ENCODE data around the gene RNASET2.
"Not testable (repeated sequence)": the region's sequence is repeated elsewhere in the genome, so short reads cannot be mapped to it uniquely, and the experiment has no call there.

The RNASET2 gene

GRCh38 chr6:166922937-166923336 is 33.4 kb downstream of the RNASET2 start:
- Histone ChIP-seq H3K9ac (ENCODE audit: insufficient read length) (no peak overlapping the region), H3K4me3 (no peak overlapping the region), H3K36me3 (ENCODE audit: insufficient read depth, low read length) (no peaks in the 10 kb centered on the region), H3K27ac (no peak overlapping the region), H3K9me3 (ENCODE audit: low read depth, low read length) (no peaks in the 10 kb centered on the region)
- no peak for DNase-seq (ENCODE audit: low read depth, low spot score)
- TF ChIP-seq POLR2AphosphoS5 (IDR thresholded peaks at IDR 0.05; ENCODE audit: borderline replicate concordance, low read depth, low read length) (no peak), FOXP2 (optimal IDR thresholded peaks at IDR 0.05; ENCODE audit: control extremely low read depth, extremely low read length, insufficient read depth) (no peak), EZH2 (IDR thresholded peaks at IDR 0.05) (no peak)

GRCh38 chr6:166921570-166921969 is 34.8 kb downstream of the RNASET2 start:
- H3K9ac ChIP-seq (ENCODE audit: insufficient read length): no peak overlapping the region
- no peaks in the 10 kb centered on the region for H3K36me3 ChIP-seq (ENCODE audit: insufficient read depth, low read length)
- H3K4me3 ChIP-seq: no peak overlapping the region
- TF ChIP-seq EZH2 (IDR thresholded peaks at IDR 0.05) (no peak), FOXP2 (optimal IDR thresholded peaks at IDR 0.05; ENCODE audit: control extremely low read depth, extremely low read length, insufficient read depth) (no peak)
- H3K27ac ChIP-seq: no peak overlapping the region
- DNase-seq (ENCODE audit: low read depth, low spot score): no peak
- 0 out of 2 replicates have a peak, but pooled peaks cover under 1% of the 10 kb centered on the region for H3K9me3 ChIP-seq (ENCODE audit: low read depth, low read length)

GRCh38 chr6:166916824-166917223 is 39.5 kb downstream of the RNASET2 start:
- Histone ChIP-seq H3K9ac (ENCODE audit: insufficient read length) (no peak overlapping the region), H3K36me3 (ENCODE audit: insufficient read depth, low read length) (no peaks in the 10 kb centered on the region), H3K9me3 (ENCODE audit: low read depth, low read length) (0 out of 2 replicates have a peak, but pooled peaks cover 6% of the 10 kb centered on the region), H3K27ac (no peak overlapping the region), H3K4me3 (no peak overlapping the region)
- no peak for DNase-seq (ENCODE audit: low read depth, low spot score)
- TF ChIP-seq EZH2 (IDR thresholded peaks at IDR 0.05): no peak
- TF ChIP-seq POLR2AphosphoS5 (IDR thresholded peaks at IDR 0.05; ENCODE audit: borderline replicate concordance, low read depth, low read length): no peak
- TF ChIP-seq FOXP2 (optimal IDR thresholded peaks at IDR 0.05; ENCODE audit: control extremely low read depth, extremely low read length, insufficient read depth): no peak

DNA sequence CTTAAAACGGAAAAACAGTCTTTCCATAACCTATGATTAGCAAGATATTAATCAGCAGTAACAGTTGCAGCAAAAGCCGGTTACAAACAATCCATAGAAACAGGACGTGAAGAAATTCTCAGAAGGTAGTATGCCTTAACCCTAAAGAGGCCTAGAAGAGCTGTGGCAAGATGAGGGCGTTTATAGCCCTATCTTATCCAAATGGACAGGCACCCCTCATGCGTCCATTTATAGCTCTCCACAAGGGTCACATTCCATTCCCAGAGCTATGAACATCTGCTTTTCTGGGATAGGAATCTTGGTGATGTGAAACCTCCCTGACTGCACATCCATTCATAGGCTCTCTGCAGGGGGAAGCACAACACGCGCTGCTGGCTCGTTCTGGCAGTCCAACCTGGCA is 40.9 kb downstream of the RNASET2 start:
- H3K27ac ChIP-seq; DNase-seq (ENCODE audit: low read depth, low spot score); H3K9ac ChIP-seq (ENCODE audit: insufficient read length); H3K9me3 ChIP-seq (ENCODE audit: low read depth, low read length); H3K36me3 ChIP-seq (ENCODE audit: insufficient read depth, low read length); H3K4me3 ChIP-seq: not testable (repeated sequence)

GRCh38 chr6:166914952-166915351 is 41.4 kb downstream of the RNASET2 start:
- not testable (repeated sequence) for H3K36me3 ChIP-seq (ENCODE audit: insufficient read depth, low read length); DNase-seq (ENCODE audit: low read depth, low spot score); H3K9me3 ChIP-seq (ENCODE audit: low read depth, low read length); H3K27ac ChIP-seq; H3K4me3 ChIP-seq; H3K9ac ChIP-seq (ENCODE audit: insufficient read length)

DNA sequence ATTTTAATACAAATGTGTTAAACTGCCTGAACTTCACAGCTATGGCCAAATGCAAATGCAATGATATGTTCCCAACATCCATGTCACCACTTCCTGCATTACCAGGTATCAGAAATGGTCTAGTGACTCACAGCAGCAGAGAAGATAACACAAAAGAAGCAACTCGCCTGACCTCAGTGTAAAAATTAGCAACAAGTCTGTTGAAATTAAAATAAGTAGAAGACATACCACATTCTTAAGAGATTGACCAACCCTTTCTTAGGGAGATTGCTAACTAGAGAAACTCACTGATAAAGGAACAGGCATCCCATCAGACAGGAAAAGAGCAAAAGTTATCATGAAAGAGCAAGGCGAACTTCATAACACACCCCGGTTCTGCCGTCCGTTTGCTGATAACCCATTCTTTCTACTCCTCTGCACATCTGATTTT is 45.1 kb downstream of the RNASET2 start:
- H3K36me3 ChIP-seq (ENCODE audit: insufficient read depth, low read length): no peaks in the 10 kb centered on the region
- TF ChIP-seq FOXP2 (optimal IDR thresholded peaks at IDR 0.05; ENCODE audit: control extremely low read depth, extremely low read length, insufficient read depth) (no peak), EZH2 (IDR thresholded peaks at IDR 0.05) (no peak), POLR2AphosphoS5 (IDR thresholded peaks at IDR 0.05; ENCODE audit: borderline replicate concordance, low read depth, low read length) (no peak)
- no peak overlapping the region for H3K4me3 ChIP-seq
- no peak overlapping the region for H3K9ac ChIP-seq (ENCODE audit: insufficient read length)
- 0 out of 2 replicates have a peak, but pooled peaks cover 3% of the 10 kb centered on the region for H3K9me3 ChIP-seq (ENCODE audit: low read depth, low read length)
- DNase-seq (ENCODE audit: low read depth, low spot score): no peak
- no peak overlapping the region for H3K27ac ChIP-seq

GRCh38 chr6:166910601-166911000 is 45.7 kb downstream of the RNASET2 start:
- H3K4me3 ChIP-seq: no peak overlapping the region
- no peak overlapping the region for H3K9ac ChIP-seq (ENCODE audit: insufficient read length)
- H3K27ac ChIP-seq: no peak overlapping the region
- no peaks in the 10 kb centered on the region for H3K36me3 ChIP-seq (ENCODE audit: insufficient read depth, low read length)
- TF ChIP-seq EZH2 (IDR thresholded peaks at IDR 0.05) (no peak), POLR2AphosphoS5 (IDR thresholded peaks at IDR 0.05; ENCODE audit: borderline replicate concordance, low read depth, low read length) (no peak), FOXP2 (optimal IDR thresholded peaks at IDR 0.05; ENCODE audit: control extremely low read depth, extremely low read length, insufficient read depth) (no peak)
- no peaks in the 10 kb centered on the region for H3K9me3 ChIP-seq (ENCODE audit: low read depth, low read length)
- DNase-seq (ENCODE audit: low read depth, low spot score): no peak

GRCh38 chr6:166908811-166909210 is 47.5 kb downstream of the RNASET2 start:
- no peaks in the 10 kb centered on the region for H3K36me3 ChIP-seq (ENCODE audit: insufficient read depth, low read length)
- no peak for TF ChIP-seq EZH2 (IDR thresholded peaks at IDR 0.05)
- TF ChIP-seq FOXP2 (optimal IDR thresholded peaks at IDR 0.05; ENCODE audit: control extremely low read depth, extremely low read length, insufficient read depth): no peak
- TF ChIP-seq POLR2AphosphoS5 (IDR thresholded peaks at IDR 0.05; ENCODE audit: borderline replicate concordance, low read depth, low read length): no peak
- no peak overlapping the region for H3K27ac ChIP-seq
- H3K9me3 ChIP-seq (ENCODE audit: low read depth, low read length): no peaks in the 10 kb centered on the region
- no peak overlapping the region for H3K9ac ChIP-seq (ENCODE audit: insufficient read length)
- no peak overlapping the region for H3K4me3 ChIP-seq
- DNase-seq (ENCODE audit: low read depth, low spot score): no peak

DNA sequence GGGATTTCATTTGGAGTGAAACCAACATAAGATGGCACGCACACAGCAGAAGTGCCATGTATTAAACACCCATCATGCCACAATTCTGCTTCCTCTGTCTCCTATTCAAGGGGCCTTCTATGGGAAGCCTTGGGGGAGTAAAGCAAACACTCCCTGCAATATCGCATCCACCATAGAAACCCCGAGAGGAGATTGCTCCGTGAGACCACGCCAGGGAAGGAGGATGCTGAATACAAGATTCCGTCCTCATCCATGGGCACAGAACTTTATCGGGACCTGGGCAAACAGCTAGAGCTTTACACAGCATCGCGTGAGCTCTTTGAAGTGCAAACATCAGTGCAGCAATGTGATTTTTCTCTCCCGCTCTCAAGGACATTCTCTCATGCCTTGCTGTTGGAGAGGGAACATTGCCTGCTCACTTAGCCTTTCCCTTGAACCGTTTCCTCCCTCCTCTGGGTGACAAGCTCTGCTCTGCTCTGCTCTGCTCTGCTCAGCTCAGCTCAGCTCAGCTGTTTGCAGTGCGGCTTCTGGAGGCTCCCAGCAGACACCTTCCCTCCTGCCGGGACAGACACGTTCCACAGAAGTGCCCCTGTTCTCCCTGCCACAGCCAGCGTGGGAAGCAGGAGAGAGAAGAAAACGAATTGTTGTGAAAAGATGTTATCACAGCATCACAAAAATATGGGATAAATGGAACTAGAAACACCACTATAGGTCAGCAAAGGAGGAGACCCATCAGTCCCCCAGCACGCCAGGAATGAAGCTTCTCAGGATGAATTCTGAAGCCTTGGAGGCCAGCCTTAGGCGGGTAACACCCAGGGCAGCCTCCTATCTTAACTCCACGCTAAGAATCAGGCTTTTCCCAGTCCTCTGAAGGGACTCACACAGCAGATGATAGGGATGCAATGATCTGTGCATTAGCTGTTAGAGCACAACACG is 48.2 kb downstream of the RNASET2 start:
- Histone ChIP-seq H3K4me3 (no peak overlapping the region), H3K9me3 (ENCODE audit: low read depth, low read length) (no peaks in the 10 kb centered on the region), H3K9ac (ENCODE audit: insufficient read length) (no peak overlapping the region), H3K27ac (no peak overlapping the region), H3K36me3 (ENCODE audit: insufficient read depth, low read length) (no peaks in the 10 kb centered on the region)
- no peak for DNase-seq (ENCODE audit: low read depth, low spot score)
- no peak for TF ChIP-seq FOXP2 (optimal IDR thresholded peaks at IDR 0.05; ENCODE audit: control extremely low read depth, extremely low read length, insufficient read depth)
- no peak for TF ChIP-seq POLR2AphosphoS5 (IDR thresholded peaks at IDR 0.05; ENCODE audit: borderline replicate concordance, low read depth, low read length)
- no peak for TF ChIP-seq EZH2 (IDR thresholded peaks at IDR 0.05)

All from SK-N-MC (cell line).